GM19043 (cell line): ENCODE results near the gene SERPINB3.
"Not testable (repeated sequence)": the region's sequence is repeated elsewhere in the genome, so short reads cannot be mapped to it uniquely, and the experiment has no call there.

ENCODE experiments used
- ATAC-seq: cut with Tn5 transposase; IDR thresholded peaks from one replicate; pipeline ENCODE4 v1.9.1; 2021; ENCODE audit warnings: low read depth; ENCODE audit not compliant: unreplicated experiment

SERPINB3 gene

DNA sequence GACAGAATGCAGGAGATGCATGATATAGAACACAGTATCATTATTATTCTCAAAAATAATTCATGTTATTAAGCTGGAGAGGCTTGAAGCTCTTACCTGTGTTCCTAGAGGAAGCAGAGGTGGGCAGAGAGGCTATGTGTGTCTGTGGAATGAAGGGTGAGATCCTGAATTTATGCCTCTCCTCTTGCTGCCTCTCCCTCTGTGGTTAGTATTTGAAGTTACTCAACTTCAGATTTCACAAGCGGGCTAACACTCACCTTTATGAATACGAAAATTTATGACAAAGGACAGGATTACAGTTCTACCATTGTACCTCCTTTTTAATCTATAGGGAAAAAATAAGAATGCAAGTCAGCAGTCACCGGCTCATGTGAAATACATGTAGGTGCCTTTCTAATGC, at the start of gene SERPINB3:
Gene SERPINB3 (minus strand): TSS at position 144 of the 400 bp plus-strand sequence. CDS start 677 bp downstream, outside the sequence.
- not testable (repeated sequence) for ATAC-seq

DNA sequence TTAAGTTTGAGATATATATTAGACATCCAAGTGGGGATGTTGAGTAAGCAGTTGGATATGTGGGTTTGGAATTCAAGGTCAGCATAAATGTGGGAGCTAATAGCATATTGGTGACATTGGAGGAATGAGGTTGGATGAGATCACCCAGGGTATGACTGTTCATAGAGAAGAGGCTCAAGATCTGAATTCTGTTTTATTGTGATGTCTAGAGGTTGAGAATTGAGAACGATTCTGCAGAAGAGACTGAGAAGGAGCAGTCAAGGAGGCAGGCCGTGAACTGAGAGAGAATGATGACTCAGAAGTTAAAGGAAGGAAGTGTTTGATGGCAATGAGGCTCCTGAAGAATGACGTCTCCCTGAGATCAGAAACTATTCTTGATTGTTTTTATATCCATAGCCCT, 47.0 kb upstream of the SERPINB3 start:
- no peak for ATAC-seq

DNA sequence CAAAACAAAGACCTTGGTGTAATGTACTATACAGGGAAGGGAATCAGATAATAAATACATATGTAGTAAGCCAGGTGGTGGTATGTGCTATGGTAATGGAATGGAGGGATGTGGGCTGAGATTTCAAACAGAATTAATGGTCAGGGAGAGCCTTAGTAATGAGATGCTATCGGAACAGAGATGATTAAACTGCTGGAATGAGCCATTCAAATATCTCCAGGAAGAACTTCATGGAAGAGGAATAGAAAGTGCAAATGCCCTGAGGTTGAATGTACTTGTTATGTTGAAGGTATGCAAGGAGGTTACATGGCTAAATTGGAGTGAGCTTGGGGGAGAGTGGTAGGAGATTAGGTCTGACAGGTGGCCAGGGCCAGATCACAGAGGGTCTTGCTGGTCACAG, 46.1 kb upstream of the SERPINB3 start:
- no peak for ATAC-seq

DNA sequence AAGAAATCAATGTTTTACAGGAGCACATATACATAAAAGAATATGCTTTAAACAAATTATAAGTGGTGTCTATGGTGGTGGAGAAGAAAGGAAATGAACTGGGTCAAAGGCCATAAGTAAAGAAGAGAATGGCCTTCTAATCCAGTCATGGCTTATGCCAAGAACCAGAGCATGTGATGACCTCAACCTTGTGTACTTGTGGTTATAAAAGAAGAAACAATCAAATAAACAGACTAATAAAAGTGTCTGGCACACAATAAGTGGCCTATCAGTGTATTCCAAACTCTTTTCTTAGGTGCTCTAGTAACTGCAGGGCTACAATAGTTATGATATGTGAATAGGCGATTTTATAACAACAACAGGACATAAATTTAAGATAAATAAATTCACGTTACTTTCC, 43.7 kb upstream of the SERPINB3 start:
- ATAC-seq, result no peak

DNA sequence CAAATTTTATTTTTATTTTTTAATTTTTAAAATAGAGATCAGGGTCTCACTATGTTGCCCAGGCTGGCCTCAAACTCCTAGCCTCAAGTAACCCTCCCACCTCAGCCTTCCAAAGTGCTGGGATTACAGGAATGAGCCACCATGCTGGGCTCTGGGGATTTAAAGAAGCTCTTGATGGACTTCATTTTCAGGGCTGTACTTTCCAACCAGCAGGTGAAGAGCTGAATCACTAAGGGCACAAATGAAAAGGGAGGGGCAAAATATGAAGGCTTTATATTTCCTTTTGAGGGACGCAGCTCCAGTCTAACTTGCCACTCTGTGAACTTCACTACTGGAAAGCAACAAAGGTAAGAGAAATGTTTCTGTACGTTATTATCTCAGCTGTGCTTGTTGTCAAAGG, 41.0 kb upstream of the SERPINB3 start, which contains the start of gene SERPINB11:
Gene SERPINB11 (plus strand): TSS at position 301 of the 400 bp plus-strand sequence. CDS start 7,234 bp downstream, outside the sequence.
- no peak for ATAC-seq

DNA sequence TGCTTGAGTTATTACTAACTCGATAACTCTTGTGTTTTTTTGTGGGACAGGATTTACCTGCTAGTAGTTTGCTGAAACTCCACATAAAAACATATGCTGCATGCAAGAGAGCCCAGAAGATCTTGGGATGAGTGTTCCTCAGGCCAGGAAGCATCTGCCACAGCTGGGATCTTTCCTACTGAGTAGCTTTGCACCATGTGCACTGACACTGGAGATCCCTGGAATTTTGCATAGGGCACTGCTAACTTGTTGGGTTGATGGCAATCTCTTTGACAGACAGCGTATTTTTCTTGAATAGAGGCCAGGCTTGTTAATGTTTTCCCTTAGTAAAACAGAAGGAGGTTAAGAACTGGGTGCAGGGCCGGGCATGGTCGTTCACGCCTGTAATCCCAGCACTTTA, 40.3 kb upstream of the SERPINB3 start:
- ATAC-seq, result no peak

DNA sequence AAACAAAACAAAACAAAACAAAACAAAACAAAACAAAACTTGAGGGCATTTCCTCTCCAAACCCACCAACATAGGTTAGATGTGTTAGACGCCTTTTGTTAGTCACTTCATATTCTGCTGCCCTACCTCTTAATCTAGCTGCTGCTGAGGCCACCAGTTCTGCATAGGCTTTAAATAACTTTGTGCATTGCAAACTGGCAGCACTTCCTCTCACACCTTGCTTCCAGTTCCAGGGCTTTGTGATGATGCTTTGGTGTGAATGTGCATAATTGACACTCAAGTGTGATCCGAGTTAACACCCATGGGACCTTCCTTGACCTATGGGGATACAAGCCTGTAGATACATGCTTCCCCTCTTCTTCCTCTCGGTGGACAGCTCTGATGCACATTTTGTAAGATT, 38.8 kb upstream of the SERPINB3 start:
- no peak for ATAC-seq

DNA sequence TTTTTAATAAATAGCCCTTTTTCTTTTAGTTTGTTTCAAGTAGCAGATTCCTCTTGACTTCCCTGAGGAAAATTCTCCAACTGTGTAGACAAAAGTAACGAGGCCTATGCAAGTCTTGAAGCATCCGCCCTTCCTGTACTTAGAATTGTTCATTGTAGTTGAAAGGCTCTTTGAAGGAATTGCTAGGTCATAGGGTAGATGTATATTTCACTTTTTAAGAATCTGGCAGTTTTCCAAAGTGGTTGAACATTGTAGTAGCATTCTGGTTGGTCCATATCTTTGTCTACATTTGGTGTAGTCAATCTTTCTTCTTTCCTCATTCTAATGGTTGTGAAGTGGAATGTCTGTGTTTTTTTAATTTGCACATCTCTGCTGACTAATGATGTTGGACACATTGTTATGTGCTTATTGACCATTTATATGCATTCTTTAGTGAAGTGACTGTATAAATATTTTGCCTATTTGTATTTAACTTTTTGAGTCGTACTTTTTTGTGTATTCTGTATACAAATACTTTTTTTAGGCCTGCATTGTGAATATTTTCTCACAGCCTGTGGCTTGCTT, 35.5 kb upstream of the SERPINB3 start:
- no peak for ATAC-seq

DNA sequence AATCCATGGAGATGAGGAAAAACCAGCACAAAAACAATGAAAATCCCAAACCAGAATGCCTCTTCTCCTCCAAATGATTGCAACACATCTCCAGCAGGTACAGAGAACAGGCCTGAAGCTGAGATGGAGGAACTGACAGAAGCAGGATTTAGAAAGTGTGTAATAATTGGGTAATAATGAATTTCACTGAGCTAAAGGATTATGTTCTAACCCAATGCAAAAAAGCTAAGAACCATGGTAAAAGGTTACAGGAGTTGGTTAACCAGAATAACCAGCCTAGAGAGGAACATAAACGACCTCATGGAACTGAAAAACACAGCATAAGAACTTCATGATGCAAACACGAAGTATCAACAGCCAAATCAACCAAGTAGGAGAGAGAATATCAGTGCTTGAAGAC, 27.4 kb upstream of the SERPINB3 start:
- no peak for ATAC-seq

DNA sequence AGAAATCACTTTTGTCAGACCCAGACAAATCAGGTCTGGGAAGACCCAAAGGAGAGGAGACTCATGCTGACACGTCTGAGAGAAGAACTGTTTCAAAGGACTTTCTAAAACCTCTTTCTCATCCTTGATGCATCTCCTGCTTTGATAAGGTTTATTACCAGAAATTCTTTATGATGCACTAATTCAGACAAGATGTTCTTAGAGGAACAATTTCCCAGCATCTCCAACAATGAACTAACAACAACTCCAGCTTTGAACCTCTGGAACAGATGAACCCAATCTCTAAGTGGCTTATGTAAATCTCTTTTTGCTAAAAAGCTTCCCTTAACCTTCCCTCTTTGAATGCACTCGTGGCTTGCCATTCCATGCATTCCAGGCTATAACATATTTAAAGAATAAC, 25.2 kb upstream of the SERPINB3 start:
- ATAC-seq, result no peak

DNA sequence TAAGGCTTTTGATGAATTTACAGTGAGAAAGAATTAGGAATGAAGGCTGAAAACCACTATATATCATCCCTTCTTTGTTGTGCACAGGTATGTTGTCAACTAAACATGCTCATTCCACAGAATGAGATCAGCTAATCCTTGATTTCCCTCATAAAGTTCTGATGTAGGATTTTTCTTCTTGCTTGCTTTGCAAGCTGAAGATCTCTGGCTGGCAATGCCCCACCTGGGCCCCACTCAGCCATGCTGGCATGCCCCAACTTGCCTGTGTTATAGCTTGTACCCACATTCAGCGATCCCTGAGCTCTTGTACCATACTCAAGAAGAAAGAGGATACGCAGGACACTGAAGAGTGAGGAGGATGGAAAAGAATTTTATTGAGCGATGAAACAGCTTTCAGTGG, 23.0 kb upstream of the SERPINB3 start:
- ATAC-seq, result no peak

DNA sequence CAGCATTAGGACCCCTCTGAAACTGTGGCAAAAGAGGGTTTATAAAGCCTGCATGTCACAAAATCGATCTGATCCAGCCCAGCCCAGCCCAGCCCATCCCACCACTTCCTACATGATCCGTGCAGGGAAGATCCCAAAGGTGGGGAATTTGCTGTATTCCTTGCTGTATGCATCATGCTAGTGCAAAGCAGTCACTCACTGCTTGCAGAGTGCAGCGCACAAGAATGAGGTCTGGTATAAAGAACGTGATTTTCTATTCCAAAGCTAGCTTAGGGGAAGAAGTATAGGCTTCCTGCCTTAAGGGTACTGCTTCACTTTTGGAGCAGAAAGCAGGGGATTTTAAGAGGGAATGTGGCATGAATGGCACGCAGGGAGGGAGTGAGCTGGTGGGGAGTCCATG, 22.2 kb upstream of the SERPINB3 start:
- ATAC-seq, result no peak

DNA sequence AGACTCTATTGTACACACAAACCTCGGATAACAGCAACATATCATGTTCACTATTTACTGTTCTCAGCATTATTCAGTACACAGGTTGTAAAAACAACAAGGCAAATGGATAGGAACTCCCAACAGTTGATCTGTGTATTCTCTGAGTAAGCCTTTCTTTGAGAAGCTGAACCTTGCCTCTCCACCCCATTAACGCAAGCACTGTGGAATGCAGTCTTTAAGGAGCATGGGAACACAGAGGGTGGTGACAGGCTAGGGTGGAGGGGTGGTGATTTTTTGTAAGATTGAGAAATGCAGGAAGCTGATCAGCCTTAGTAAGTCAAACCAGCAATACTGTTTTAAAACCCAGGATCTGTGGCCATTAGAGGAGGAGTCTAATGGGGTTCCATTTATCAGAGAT, 21.5 kb upstream of the SERPINB3 start:
- no peak for ATAC-seq

DNA sequence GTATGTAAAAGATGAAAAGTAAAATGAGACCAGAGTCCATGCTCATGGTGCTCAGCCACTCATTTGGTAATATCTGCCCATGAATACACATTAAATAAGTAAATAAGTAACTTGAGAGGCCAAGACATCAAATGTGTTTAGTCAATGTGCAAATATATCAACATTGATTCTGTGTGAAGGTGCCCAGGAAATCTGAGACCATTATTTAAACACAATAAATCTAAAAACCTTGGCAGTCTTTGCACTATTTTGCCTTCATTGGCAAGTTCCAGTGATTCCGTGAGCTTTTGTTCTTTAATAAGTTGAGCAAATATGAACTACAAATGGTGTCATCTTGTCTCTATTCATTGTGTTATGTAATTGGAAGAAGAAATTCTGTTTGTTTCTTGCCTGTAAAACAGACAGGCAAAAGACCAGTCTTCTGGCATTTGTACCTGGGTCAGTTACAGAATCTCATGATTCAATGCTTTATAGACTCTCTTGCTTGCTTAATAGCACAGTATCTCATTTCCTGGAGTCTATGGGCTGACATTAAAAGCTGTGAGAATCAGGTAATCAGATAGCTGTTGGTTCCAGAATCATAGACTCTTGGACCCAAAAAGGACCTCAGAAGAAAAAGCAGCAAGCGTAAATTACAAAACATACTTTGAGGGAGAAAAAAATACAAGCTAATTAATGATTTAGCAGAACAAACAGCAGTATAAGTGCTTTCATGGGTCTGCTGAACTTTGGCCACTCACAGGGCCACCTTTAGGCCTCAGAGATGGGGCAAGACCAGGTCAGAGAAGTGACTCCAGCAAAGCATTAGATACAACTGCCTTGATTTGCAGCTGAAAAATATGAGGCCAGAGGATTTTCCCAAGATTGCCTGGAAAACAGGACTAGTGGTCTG, 20.0 kb upstream of the SERPINB3 start:
- no peak for ATAC-seq

DNA sequence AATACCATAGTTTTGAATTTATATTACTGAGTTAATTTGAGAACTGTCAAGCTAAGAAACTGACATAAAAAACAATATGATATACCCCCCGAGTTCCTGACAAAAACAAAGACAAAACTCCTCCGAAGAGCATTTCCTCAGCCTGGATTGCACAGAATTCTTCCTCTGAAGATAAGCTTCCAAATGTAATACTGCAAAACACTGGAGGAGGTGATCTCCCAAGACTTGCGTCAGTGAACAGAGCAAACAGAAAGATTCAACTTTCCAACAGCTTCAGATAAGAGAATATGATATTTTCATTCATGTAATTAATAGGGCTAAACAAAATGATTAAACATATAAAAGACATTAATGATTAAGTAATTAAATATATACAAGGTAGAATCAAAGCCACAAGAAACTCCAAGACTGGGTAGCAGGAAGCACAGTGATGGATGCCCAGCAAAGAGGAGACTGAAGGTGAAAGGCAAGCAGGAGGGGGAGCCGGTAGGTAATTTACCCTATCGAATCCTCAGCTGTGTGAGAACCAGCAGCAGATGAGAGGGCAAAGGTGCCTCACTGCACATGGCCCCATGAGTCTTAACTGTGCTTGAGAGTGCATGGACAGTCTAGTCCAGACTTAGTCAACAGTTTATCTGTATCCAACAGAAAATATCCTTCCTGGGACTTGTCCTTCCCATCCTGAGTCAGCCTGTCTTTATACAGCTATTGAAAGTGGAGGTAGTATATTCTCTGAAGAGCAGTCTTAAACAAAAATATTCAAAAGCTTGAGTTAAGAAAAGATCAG, 18.3 kb upstream of the SERPINB3 start:
- no peak for ATAC-seq

DNA sequence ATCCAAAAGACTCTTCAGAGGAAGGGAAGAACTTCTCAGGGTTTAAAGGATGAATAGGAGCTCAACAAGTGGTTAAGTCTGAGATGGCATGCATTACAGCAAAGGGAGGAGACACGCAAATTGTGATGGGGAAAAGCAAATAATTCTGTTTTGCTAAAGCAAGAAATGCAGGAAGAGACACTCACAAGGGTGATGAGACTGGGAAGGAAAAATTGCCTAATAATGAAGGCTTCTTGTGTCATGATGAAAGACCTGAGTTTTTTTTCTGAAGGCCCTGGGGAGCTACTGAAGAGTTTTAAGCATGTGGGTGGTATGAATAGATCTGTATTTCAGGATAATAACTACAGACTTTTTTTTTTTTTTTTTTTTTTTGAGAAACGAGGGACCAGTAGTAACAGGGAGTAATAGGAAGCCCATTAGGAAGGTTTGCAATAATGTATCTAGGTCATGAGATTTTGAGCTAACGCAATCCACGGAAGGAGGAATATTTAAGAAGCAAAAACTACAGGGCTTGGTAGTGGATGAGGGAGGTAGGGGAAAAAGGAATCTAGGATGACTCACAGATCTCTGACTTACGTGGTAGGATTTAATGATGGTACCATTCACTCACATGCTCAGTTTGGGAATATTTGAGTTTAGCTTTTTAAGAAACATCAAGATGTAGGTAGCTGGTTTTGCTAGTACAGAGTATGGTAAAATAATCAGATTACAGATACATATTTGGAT, 16.0 kb upstream of the SERPINB3 start:
- ATAC-seq, result no peak

DNA sequence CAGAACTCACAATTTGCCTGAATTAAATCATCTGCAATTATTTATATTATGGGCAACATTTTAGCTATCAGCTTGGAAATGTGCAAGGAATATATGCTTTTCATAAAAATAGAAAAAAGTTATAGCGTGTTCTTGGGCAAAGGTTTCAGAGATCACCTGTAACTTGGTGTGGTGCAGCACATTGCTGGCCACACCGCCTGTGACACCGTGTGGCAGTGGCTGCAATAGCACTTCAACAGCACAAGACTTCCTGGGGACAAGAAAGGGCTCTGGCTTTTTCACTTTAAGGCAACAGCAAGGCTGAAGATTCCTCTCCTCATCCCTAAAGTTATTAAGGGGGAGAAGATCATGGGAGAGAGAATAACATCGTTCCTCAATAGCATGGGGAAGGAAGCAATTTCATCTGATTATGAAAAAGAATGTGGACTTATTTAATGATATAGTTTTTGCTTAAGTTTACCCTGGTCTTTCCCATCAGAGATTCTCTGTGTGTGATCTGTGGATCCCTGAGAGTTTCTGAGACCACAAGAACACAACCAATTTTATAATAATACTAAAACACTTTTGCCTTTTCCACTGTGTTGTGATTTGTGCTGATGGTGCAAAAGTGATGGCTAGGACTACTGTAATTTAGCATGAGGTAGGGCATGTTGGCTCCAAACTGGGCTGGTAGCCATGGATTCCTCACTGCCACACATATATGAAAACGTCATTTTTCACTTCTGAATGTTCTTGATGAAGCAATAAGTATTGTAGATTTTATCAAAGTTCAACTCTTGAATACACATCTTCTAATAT, 15.0 kb upstream of the SERPINB3 start:
- no peak for ATAC-seq

DNA sequence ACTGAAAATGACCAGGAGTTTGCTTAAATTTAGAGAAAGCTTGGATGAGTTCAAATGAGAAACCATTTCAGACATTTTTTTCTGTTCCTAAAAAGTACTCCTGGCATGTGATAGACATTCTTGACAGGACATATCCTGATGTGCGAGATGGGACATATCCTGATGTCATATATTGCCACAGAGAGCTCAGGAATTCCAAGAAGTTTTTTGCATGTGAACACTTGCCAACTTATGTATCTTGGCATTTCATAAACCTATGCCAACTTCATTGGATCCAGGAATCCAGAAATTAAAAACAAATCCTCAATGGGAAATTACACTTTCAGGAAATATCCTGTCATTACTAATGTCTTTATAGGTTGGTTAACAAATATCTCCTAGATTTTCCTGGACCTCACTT, 2.9 kb upstream of the SERPINB3 start:
- ATAC-seq, result no peak

DNA sequence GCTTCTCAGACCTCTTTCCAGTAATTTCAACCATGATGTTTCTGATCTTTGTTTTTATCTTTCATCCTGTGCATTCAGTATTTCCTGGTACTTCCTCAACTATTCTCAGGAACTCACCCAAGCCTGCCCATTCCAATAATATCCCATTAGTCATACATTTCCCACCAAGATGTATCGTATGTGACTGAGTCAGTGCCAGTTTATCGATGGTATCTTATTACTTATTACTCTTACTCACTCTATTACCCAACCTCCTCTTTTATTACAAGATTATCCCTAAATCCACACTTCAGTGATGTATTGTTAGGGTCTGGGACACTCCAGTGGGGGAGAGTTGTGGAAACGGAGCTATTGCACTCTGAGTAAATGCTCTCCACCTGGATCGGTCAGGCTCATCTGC, 2.8 kb downstream of the SERPINB3 start:
- not testable (repeated sequence) for ATAC-seq

DNA sequence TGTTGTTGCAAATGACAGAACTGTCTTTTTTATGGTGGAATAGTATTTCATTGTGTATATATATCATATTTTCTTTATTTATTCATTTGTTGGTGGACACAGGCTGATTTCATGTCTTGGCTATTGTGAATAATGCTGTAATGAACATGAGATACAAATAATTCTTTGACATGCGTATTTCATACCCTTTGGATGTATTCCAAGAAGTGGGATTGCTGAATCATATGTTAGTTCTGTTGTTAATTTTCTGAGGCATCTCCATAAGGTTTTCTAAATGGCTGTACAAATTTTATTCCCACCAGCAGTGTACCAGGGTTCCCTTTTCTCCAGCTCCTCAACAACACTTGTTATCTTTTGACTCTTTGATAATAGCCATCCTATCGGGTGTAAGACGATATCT, 11.4 kb downstream of the SERPINB3 start:
- ATAC-seq, result not testable (repeated sequence)
